HFF-Myc (cell line): Measurements from ENCODE around the gene LRFN2.

Source experiments
- DNase-seq: peaks from one replicate; pipeline ENCODE4 v3.0.0-alpha.2; 2011; ENCODE audit warnings: low read depth; ENCODE audit errors: extremely low read depth
- H3K4me3 ChIP-seq: replicated peaks from 2 replicates; pipeline ENCODE4 v1.5.1; 2011; ENCODE audit warnings: low read depth, mild to moderate bottlenecking, control low read depth, low read length
- TF ChIP-seq, protein P1 (sequence below): IDR thresholded peaks from 2 replicates; pipeline ENCODE4 v1.5.1; 2012; ENCODE audit warnings: mild to moderate bottlenecking, low read depth, low read length, control low read depth; ENCODE audit errors: missing control alignments

Gene LRFN2

DNA sequence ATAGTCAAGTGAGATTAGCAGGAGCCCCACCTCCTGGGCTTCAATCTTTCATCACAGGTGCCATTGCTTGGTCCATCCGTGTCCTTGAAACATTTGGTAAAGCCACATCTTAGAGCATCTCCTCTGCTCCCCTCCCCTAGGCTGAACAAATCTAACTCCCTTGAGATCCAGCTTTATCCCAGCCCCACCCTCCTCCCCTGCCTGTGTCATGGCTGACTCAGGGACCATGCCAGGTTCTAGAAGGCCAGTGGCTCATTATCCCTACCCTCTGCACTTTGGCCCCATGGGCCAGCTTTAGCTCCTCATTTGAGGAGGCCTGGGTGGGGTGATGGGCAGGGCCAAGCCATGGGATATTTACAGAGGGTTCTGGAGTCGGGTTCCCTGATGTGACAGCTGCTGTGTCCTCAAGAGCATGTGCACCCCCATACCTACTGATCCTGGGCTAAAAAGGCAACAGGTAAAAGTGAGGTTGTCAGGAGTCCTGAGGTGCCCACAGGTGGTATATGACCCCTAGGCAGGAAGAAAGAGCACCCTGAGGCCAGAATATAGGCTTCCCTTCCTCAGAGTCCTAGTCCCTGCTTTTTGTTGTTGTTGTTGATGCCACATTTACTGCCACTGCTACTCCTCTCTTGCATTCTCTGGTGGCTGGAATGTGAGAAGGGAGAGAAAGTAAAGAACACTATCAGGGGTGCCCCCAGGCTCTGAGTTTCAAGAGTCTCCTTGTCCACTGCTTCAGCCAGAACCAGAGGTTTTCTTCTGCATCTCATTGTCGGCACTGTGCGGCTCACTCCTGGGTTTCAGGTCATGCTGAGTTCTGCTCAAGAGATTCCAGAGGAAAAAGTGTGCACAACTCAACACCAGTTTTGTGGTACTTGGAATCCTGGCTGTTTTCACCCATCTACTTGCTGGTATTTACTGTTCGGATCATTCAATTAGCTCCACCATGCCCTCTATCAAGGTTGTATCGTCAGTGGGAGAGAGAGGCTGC is 228.4 kb downstream of the LRFN2 start:
- DNase-seq: no peak
- TF ChIP-seq, protein P1, sequence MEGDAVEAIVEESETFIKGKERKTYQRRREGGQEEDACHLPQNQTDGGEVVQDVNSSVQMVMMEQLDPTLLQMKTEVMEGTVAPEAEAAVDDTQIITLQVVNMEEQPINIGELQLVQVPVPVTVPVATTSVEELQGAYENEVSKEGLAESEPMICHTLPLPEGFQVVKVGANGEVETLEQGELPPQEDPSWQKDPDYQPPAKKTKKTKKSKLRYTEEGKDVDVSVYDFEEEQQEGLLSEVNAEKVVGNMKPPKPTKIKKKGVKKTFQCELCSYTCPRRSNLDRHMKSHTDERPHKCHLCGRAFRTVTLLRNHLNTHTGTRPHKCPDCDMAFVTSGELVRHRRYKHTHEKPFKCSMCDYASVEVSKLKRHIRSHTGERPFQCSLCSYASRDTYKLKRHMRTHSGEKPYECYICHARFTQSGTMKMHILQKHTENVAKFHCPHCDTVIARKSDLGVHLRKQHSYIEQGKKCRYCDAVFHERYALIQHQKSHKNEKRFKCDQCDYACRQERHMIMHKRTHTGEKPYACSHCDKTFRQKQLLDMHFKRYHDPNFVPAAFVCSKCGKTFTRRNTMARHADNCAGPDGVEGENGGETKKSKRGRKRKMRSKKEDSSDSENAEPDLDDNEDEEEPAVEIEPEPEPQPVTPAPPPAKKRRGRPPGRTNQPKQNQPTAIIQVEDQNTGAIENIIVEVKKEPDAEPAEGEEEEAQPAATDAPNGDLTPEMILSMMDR: no peak
- H3K4me3 ChIP-seq: no peak overlapping the region

DNA sequence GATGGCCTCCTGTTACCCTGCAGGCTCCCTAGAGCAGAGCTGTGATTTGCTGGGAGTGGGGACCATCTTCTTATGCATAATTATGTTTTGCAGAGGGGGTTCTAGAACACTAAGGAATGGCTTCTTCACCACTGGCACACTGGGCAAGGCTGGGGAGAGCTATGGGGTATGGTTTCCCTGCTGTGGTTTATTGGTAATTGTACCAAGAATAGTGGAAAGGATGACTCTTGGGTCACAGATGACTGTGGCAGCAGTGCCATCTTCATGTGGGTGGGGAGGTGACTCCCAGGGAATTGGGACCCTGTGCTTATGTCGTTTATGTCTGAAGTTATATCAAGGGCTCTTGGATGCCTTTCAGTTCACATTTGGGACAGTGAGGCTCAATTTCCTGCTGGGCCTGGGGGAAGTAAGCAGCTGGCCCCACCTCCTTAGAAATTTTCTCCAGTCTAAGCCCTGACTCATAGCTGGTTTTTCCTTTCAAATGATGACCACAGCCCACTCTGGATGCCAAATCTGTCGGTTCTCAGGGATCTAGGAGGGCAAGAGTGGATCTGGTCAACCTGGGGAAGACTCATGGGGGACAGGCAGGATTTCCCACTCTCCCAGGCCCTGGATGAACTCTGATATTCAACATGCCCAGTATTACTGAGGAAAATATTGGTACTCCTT is 230.8 kb downstream of the LRFN2 start:
- DNase-seq: no peak
- H3K4me3 ChIP-seq: no peak overlapping the region

DNA sequence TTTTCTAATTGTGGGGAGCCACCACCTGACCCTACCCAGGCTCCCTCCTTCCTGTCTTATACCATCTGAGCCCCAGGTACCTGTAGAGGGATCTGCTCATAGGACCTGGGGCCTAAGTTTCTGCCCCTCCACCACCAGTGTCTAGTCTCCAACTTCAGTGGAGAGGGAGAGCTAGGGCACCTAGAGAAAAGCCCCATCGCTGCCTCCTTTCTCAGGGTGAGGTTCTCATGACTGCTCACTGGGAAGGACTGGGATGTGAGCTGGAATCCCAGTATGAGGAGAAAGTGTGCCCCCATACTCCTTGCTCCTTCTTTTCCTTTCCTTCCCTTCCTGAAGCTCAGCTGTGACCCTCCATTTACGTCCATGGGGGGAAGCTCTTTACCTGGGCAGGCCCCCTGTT is 231.6 kb downstream of the LRFN2 start:
- no peak for DNase-seq
- H3K4me3 ChIP-seq: no peak overlapping the region
- TF ChIP-seq, protein P1: no peak

More for the DNA sequence above, 230.8 kb downstream of the LRFN2 start:
- TF ChIP-seq, protein P1: no peak

DNA sequence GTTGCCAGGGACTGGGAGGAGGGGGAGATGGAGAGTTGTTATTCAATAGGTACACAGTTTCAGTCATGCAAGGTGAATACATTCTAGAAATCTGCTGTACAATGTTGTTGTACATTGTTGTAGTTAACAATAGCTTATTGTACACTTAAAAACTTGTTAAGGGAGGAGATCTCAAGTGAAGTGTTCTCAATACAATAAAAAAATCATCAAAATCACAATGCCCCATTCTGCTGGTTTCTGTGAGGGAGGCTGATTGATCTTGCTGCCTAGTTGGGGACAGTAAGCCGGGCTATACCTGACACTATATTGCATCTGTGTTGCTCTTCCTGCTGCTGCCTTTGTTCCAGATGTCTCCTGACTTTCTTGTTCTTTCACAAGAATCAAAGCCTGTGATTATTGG is 232.1 kb downstream of the LRFN2 start:
- H3K4me3 ChIP-seq: no peak overlapping the region
- no peak for DNase-seq
- TF ChIP-seq, protein P1: no peak

DNA sequence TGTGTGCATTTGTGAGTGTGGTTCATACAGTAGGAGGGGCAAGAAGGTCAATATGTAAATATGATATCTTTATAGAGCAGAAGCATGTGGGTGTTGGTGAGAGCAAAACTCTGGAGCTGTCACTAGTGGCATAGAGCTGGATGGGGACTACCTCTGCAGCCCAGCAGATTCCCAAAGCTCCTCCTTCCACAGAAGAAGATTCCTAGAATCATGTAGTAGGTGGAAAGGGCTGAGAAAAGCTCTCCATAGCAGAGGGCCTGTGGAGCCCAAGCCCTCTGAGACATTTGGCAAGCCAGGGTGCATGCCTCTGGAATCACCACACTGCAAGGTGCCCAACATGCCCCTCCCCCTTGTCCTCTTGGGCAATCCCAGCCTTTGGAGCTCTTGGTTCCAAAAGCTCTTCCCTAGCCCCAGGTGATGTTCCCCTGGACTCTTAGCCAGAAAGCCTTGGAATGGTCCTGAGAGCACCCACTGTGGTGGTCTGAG is 233.2 kb downstream of the LRFN2 start:
- DNase-seq: no peak
- H3K4me3 ChIP-seq: no peak overlapping the region
- TF ChIP-seq, protein P1: no peak

DNA sequence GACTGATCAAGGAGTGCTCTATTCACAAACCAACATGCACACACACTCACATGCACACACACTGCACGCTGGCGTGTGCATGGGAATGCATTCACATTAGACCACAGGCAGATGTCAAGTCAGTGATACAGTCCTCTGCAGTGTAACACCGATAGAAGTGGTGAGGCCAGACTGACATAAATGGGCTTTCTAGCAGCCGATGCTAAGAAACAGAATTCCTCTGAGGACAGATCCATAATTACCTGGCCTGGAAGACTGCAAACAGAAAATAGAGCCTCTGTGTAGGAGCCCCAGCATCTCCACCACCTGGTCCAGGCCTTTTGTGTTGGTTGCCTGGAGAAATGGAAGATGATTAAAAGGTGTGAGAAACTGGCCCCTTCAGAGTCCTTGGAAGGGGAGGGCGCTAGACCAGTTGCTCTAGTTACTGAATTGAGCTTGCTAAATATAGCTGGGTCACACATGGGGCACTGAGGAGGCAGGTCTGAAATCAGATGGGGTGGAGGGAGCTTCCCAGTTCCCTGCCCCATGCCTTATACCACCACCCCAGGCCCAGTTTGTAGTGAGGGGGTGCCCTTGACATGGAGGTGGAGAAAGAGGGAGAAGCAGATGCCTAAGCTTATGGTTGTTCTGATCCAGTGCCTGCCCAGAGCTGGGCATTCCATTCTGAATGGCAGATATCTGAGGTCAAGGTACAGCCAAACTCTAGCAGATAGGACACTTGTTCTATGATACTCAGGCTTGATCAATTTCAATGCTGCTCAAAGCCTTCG is 233.8 kb downstream of the LRFN2 start:
- TF ChIP-seq, protein P1: no peak
- DNase-seq: no peak
- no peak overlapping the region for H3K4me3 ChIP-seq
